ENCODE data around the gene WWC2.

GRCh38 chr4:183163135-183163534 lies 64.1 kb downstream of the WWC2 start:
- TF ChIP-seq TAF1 (IDR thresholded peaks at IDR 0.05; ENCODE audit: low read depth) = no peak
- TF ChIP-seq CEBPB (IDR thresholded peaks at IDR 0.05) = no peak
- no peak for TF ChIP-seq EGR1 (IDR thresholded peaks at IDR 0.05)
- TF ChIP-seq YY1 (IDR thresholded peaks at IDR 0.05; ENCODE audit: low read depth) = no peak
- TF ChIP-seq, protein P1, sequence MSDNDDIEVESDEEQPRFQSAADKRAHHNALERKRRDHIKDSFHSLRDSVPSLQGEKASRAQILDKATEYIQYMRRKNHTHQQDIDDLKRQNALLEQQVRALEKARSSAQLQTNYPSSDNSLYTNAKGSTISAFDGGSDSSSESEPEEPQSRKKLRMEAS (IDR thresholded peaks at IDR 0.05) = no peak
- no peak for TF ChIP-seq REST (IDR thresholded peaks at IDR 0.05; ENCODE audit: low read depth)
- no peak for TF ChIP-seq RAD21 (IDR thresholded peaks at IDR 0.05; ENCODE audit: low read depth)
- TF ChIP-seq EP300 (IDR thresholded peaks at IDR 0.05; ENCODE audit: borderline replicate concordance) = no peak
- peak; percentile 24; the same call in 1 of the 2 replicates for TF ChIP-seq USF1 (IDR thresholded peaks at IDR 0.05)
- no peak for TF ChIP-seq CREB1 (IDR thresholded peaks at IDR 0.05; ENCODE audit: low read depth)

All from Ishikawa (cell line).